ENCODE results near the gene POU6F2.

Gene POU6F2

GRCh38 chr7:39294022-39294421 is 316.3 kb downstream of the POU6F2 start:
- no CpG with 5 or more reads among the region's 4 CpGs for WGBS, 2 donors (ENCODE audit: extremely low coverage in 2 of 2, insufficient read length in 2 of 2, insufficient replicate concordance in 1 of 2)

GRCh38 chr7:39295796-39296195 is 318.1 kb downstream of the POU6F2 start:
- H2BK120ac ChIP-seq (ENCODE audit: low read depth, low read length), result no peak overlapping the region
- no peaks in the 10 kb centered on the region for H3K36me3 ChIP-seq (replicated peaks in 1 of 2; ENCODE audit: control insufficient read depth in 2 of 2, insufficient read depth in 2 of 2, low read length in 2 of 2)
- no peak overlapping the region for H3K4me3 ChIP-seq (ENCODE audit: low read length in 2 of 2)
- no peak overlapping the region for H2BK12ac ChIP-seq (ENCODE audit: low read length)
- H3K4me1 ChIP-seq (ENCODE audit: control insufficient read depth in 2 of 2, insufficient read depth in 1 of 2, low read depth in 1 of 2, low read length in 2 of 2), result peaks cover 5 to 6% of the 10 kb centered on the region in 2 donors
- no peak overlapping the region for H3K18ac ChIP-seq (ENCODE audit: low read length)
- no peaks in the 10 kb centered on the region for H3K79me1 ChIP-seq (ENCODE audit: low read depth, low read length)
- no peak for DNase-seq (ENCODE audit: low spot score)
- no peak overlapping the region for H3K23ac ChIP-seq (ENCODE audit: low read depth, low read length, poor library complexity)
- no peak overlapping the region for H2BK15ac ChIP-seq (ENCODE audit: low read length)
- H3K27me3 ChIP-seq (ENCODE audit: control insufficient read depth in 3 of 3, insufficient read depth in 3 of 3, low read depth in 1 of 3, low read length in 3 of 3), result no peaks in the 10 kb centered on the region
- H3K4me2 ChIP-seq (ENCODE audit: insufficient read depth, low read length, poor library complexity, severe bottlenecking), result no peak overlapping the region
- no peak overlapping the region for H4K8ac ChIP-seq (ENCODE audit: low read depth, low read length)
- H3K14ac ChIP-seq (ENCODE audit: low read length), result no peak overlapping the region
- no peak overlapping the region for H3K27ac ChIP-seq (replicated peaks; ENCODE audit: low read length)
- H2AFZ ChIP-seq (ENCODE audit: low read length), result no peak overlapping the region
- no peak overlapping the region for H3K4ac ChIP-seq (ENCODE audit: low read length)
- no peak overlapping the region for H4K91ac ChIP-seq (ENCODE audit: low read depth, low read length, poor library complexity)
- H2AK5ac ChIP-seq (ENCODE audit: low read depth, low read length), result no peak overlapping the region
- H3K9me3 ChIP-seq (replicated peaks in 1 of 2; ENCODE audit: control insufficient read depth in 2 of 2, insufficient read depth in 1 of 2, low read depth in 1 of 2, low read length in 2 of 2), result peaks cover 0 to 2% of the 10 kb centered on the region in 2 donors
- no peak overlapping the region for H3K9ac ChIP-seq (ENCODE audit: low read depth, low read length, poor library complexity)
- H2BK5ac ChIP-seq (ENCODE audit: low read length), result no peak overlapping the region

More at GRCh38 chr7:39294022-39294421, 316.3 kb downstream of the POU6F2 start:
- H3K27ac ChIP-seq (replicated peaks; ENCODE audit: low read length), result no peak overlapping the region
- H3K27me3 ChIP-seq (ENCODE audit: control insufficient read depth in 3 of 3, insufficient read depth in 3 of 3, low read depth in 1 of 3, low read length in 3 of 3), result no peaks in the 10 kb centered on the region
- H2BK12ac ChIP-seq (ENCODE audit: low read length), result no peak overlapping the region
- no peak overlapping the region for H3K9ac ChIP-seq (ENCODE audit: low read depth, low read length, poor library complexity)
- H2BK120ac ChIP-seq (ENCODE audit: low read depth, low read length), result no peak overlapping the region
- no peak overlapping the region for H3K4ac ChIP-seq (ENCODE audit: low read length)
- no peak overlapping the region for H2BK5ac ChIP-seq (ENCODE audit: low read length)
- H2BK15ac ChIP-seq (ENCODE audit: low read length), result no peak overlapping the region
- H3K9me3 ChIP-seq (replicated peaks in 1 of 2; ENCODE audit: control insufficient read depth in 2 of 2, insufficient read depth in 1 of 2, low read depth in 1 of 2, low read length in 2 of 2), result peaks cover 0 to 2% of the 10 kb centered on the region in 2 donors
- no peak for DNase-seq (ENCODE audit: low spot score)
- no peak overlapping the region for H3K18ac ChIP-seq (ENCODE audit: low read length)
- no peak overlapping the region for H3K4me2 ChIP-seq (ENCODE audit: insufficient read depth, low read length, poor library complexity, severe bottlenecking)
- H2AK5ac ChIP-seq (ENCODE audit: low read depth, low read length), result no peak overlapping the region
- no peak overlapping the region for H4K91ac ChIP-seq (ENCODE audit: low read depth, low read length, poor library complexity)
- H4K8ac ChIP-seq (ENCODE audit: low read depth, low read length), result no peak overlapping the region
- no peak overlapping the region for H3K23ac ChIP-seq (ENCODE audit: low read depth, low read length, poor library complexity)
- H3K4me1 ChIP-seq (ENCODE audit: control insufficient read depth in 2 of 2, insufficient read depth in 1 of 2, low read depth in 1 of 2, low read length in 2 of 2), result peaks cover 6 to 7% of the 10 kb centered on the region in 2 donors
- no peak overlapping the region for H3K14ac ChIP-seq (ENCODE audit: low read length)
- H2AFZ ChIP-seq (ENCODE audit: low read length), result no peak overlapping the region
- no peak overlapping the region for H3K4me3 ChIP-seq (ENCODE audit: low read length in 2 of 2)
- no peaks in the 10 kb centered on the region for H3K36me3 ChIP-seq (replicated peaks in 1 of 2; ENCODE audit: control insufficient read depth in 2 of 2, insufficient read depth in 2 of 2, low read length in 2 of 2)
- H3K79me1 ChIP-seq (ENCODE audit: low read depth, low read length), result no peaks in the 10 kb centered on the region

- Histone ChIP-seq H3K14ac (ENCODE audit: low read length) (peak overlapping the region; percentile 17), H2BK15ac (ENCODE audit: low read length) (no peak overlapping the region), H3K27me3 (ENCODE audit: control insufficient read depth in 3 of 3, insufficient read depth in 3 of 3, low read depth in 1 of 3, low read length in 3 of 3) (no peaks in the 10 kb centered on the region), H4K91ac (ENCODE audit: low read depth, low read length, poor library complexity) (no peak overlapping the region), H3K4ac (ENCODE audit: low read length) (no peak overlapping the region), H4K8ac (ENCODE audit: low read depth, low read length) (no peak overlapping the region), H3K18ac (ENCODE audit: low read length) (no peak overlapping the region), H2AK5ac (ENCODE audit: low read depth, low read length) (no peak overlapping the region), H3K4me3 (ENCODE audit: low read length in 2 of 2) (no peak overlapping the region), H3K4me2 (ENCODE audit: insufficient read depth, low read length, poor library complexity, severe bottlenecking) (no peak overlapping the region), H2AFZ (ENCODE audit: low read length) (no peak overlapping the region), H3K36me3 (replicated peaks in 1 of 2; ENCODE audit: control insufficient read depth in 2 of 2, insufficient read depth in 2 of 2, low read length in 2 of 2) (no peaks in the 10 kb centered on the region), H3K27ac (replicated peaks; ENCODE audit: low read length) (no peak overlapping the region), H3K23ac (ENCODE audit: low read depth, low read length, poor library complexity) (no peak overlapping the region), H3K79me1 (ENCODE audit: low read depth, low read length) (no peaks in the 10 kb centered on the region), H3K9ac (ENCODE audit: low read depth, low read length, poor library complexity) (no peak overlapping the region), H3K4me1 (ENCODE audit: control insufficient read depth in 2 of 2, insufficient read depth in 1 of 2, low read depth in 1 of 2, low read length in 2 of 2) (no peaks in the 10 kb centered on the region), H2BK120ac (ENCODE audit: low read depth, low read length) (no peak overlapping the region), H3K9me3 (replicated peaks in 1 of 2; ENCODE audit: control insufficient read depth in 2 of 2, insufficient read depth in 1 of 2, low read depth in 1 of 2, low read length in 2 of 2) (peaks cover 0 to 2% of the 10 kb centered on the region in 2 donors), H2BK12ac (ENCODE audit: low read length) (no peak overlapping the region), H2BK5ac (ENCODE audit: low read length) (no peak overlapping the region)
- DNase-seq (ENCODE audit: low spot score), result no peak
- WGBS, 2 donors (ENCODE audit: extremely low coverage in 2 of 2, insufficient read length in 2 of 2, insufficient replicate concordance in 1 of 2), result no CpG with 5 or more reads among the region's 6 CpGs
Measured at GRCh38 chr7:39299695-39300094, 322.0 kb downstream of the POU6F2 start.

GRCh38 chr7:39300276-39300675 is 322.6 kb downstream of the POU6F2 start:
- no peak overlapping the region for H3K4me2 ChIP-seq (ENCODE audit: insufficient read depth, low read length, poor library complexity, severe bottlenecking)
- no peak overlapping the region for H2BK12ac ChIP-seq (ENCODE audit: low read length)
- no peak overlapping the region for H3K4ac ChIP-seq (ENCODE audit: low read length)
- no peak overlapping the region for H3K18ac ChIP-seq (ENCODE audit: low read length)
- no peak overlapping the region for H3K27ac ChIP-seq (replicated peaks; ENCODE audit: low read length)
- H3K27me3 ChIP-seq (ENCODE audit: control insufficient read depth in 3 of 3, insufficient read depth in 3 of 3, low read depth in 1 of 3, low read length in 3 of 3), result no peaks in the 10 kb centered on the region
- H4K91ac ChIP-seq (ENCODE audit: low read depth, low read length, poor library complexity), result no peak overlapping the region
- H3K79me1 ChIP-seq (ENCODE audit: low read depth, low read length), result no peaks in the 10 kb centered on the region
- no peak overlapping the region for H2AK5ac ChIP-seq (ENCODE audit: low read depth, low read length)
- H2BK5ac ChIP-seq (ENCODE audit: low read length), result no peak overlapping the region
- H3K9me3 ChIP-seq (replicated peaks in 1 of 2; ENCODE audit: control insufficient read depth in 2 of 2, insufficient read depth in 1 of 2, low read depth in 1 of 2, low read length in 2 of 2), result peaks cover 0 to 2% of the 10 kb centered on the region in 2 donors
- no CpG with 5 or more reads among the region's 8 CpGs for WGBS, 2 donors (ENCODE audit: extremely low coverage in 2 of 2, insufficient read length in 2 of 2, insufficient replicate concordance in 1 of 2)
- no peak overlapping the region for H2BK120ac ChIP-seq (ENCODE audit: low read depth, low read length)
- H2BK15ac ChIP-seq (ENCODE audit: low read length), result no peak overlapping the region
- H3K23ac ChIP-seq (ENCODE audit: low read depth, low read length, poor library complexity), result no peak overlapping the region
- no peak overlapping the region for H3K14ac ChIP-seq (ENCODE audit: low read length)
- no peak overlapping the region for H4K8ac ChIP-seq (ENCODE audit: low read depth, low read length)
- no peaks in the 10 kb centered on the region for H3K36me3 ChIP-seq (replicated peaks in 1 of 2; ENCODE audit: control insufficient read depth in 2 of 2, insufficient read depth in 2 of 2, low read length in 2 of 2)
- no peak for DNase-seq (ENCODE audit: low spot score)
- no peak overlapping the region for H3K9ac ChIP-seq (ENCODE audit: low read depth, low read length, poor library complexity)
- no peaks in the 10 kb centered on the region for H3K4me1 ChIP-seq (ENCODE audit: control insufficient read depth in 2 of 2, insufficient read depth in 1 of 2, low read depth in 1 of 2, low read length in 2 of 2)
- no peak overlapping the region for H3K4me3 ChIP-seq (ENCODE audit: low read length in 2 of 2)
- H2AFZ ChIP-seq (ENCODE audit: low read length), result no peak overlapping the region

Data from neuronal stem cell (in vitro differentiated cells).